Neural cell (in vitro differentiated cells): ENCODE data around the gene TRIB2. TPM values are rescaled to one million over a fixed set of nuclear protein-coding genes. Genes with fewer than 3 reads are reported as not detected.

ENCODE experiments used
- H2AFZ ChIP-seq: fragments of 200-600, 300-800 bp; sonication (generic), shearing (Covaris generic); 2 replicates; pipeline ENCODE4 v1.6.0; 2014; ENCODE audit warnings: low read depth, mild to moderate bottlenecking, antibody characterized with exemption, low read length, moderate library complexity
- H3F3A ChIP-seq: fragments of 200-600 bp; shearing (Covaris generic); 2 replicates; pipeline ENCODE4 v1.6.1; 2016; ENCODE audit warnings: mild to moderate bottlenecking, moderate library complexity, mixed read lengths, antibody characterized with exemption, low read length; ENCODE audit not compliant: insufficient read depth, poor library complexity, severe bottlenecking
- H3K27ac ChIP-seq: fragments of 200-600, 300-800 bp; sonication (generic), shearing (Covaris generic); 2 replicates; pipeline ENCODE4 v1.5.1; 2014; ENCODE audit warnings: mild to moderate bottlenecking, low read length, moderate library complexity
- H3K27me3 ChIP-seq: fragments of 300-800, 200-600 bp; sonication (generic), shearing (Covaris generic); 2 replicates; pipeline ENCODE4 v1.6.0; 2014; ENCODE audit warnings: mild to moderate bottlenecking, low read depth, low read length, moderate library complexity; ENCODE audit not compliant: insufficient read depth
- H3K36me3 ChIP-seq: fragments of 300-800, 200-600 bp; sonication (generic), shearing (Covaris generic); 2 replicates; pipeline ENCODE4 v1.5.1; 2014; ENCODE audit warnings: mild to moderate bottlenecking, antibody characterized with exemption, low read length, moderate library complexity; ENCODE audit not compliant: insufficient read depth
- H3K4me2 ChIP-seq: fragments of 300-800, 200-600 bp; sonication (generic), shearing (Covaris generic); 2 replicates; pipeline ENCODE4 v1.6.0; 2014; ENCODE audit warnings: mild to moderate bottlenecking, low read length
- H3K4me3 ChIP-seq: fragments of 300-800, 200-600 bp; sonication (generic), shearing (Covaris generic); 2 replicates; pipeline ENCODE4 v1.5.1; 2014; ENCODE audit warnings: mild to moderate bottlenecking, low read length, moderate library complexity
- H3K79me2 ChIP-seq: fragments of 200-600 bp; shearing (Covaris generic); replicated peaks from 2 replicates; pipeline ENCODE4 v1.6.0; 2014; ENCODE audit warnings: mild to moderate bottlenecking, low read length, moderate library complexity; ENCODE audit not compliant: insufficient read depth
- H3K9ac ChIP-seq: fragments of 300-800, 200-600 bp; sonication (generic), shearing (Covaris generic); 2 replicates; pipeline ENCODE4 v1.6.1; 2016; ENCODE audit warnings: mild to moderate bottlenecking, low read length, mixed read lengths
- H3K9me2 ChIP-seq: fragments of 200-600 bp; shearing (Covaris generic); 2 replicates; pipeline ENCODE4 v1.6.1; 2016; ENCODE audit warnings: mild to moderate bottlenecking, low read length, mixed read lengths; ENCODE audit not compliant: insufficient read depth
- H3K9me3 ChIP-seq: fragments of 200-600, 300-800 bp; sonication (generic), shearing (Covaris generic); 2 replicates; pipeline ENCODE4 v1.6.1; 2016; ENCODE audit warnings: mild to moderate bottlenecking, mixed run types, low read length, moderate library complexity, mixed read lengths
- H4K20me1 ChIP-seq: fragments of 200-600 bp; shearing (Covaris generic); 2 replicates; pipeline ENCODE4 v1.6.1; 2016; ENCODE audit warnings: mild to moderate bottlenecking, mixed run types; ENCODE audit not compliant: insufficient read depth
- EP300 ChIP-seq: fragments of 450-650 bp; conservative IDR thresholded peaks from 2 replicates; pipeline ENCODE4 v1.6.1; 2014; ENCODE audit warnings: antibody characterized with exemption, mild to moderate bottlenecking, moderate library complexity; ENCODE audit not compliant: poor library complexity, severe bottlenecking
- EZH2 ChIP-seq: fragments of 200-600, 300-800 bp; shearing (Covaris generic), sonication (generic); IDR thresholded peaks from 2 replicates; pipeline ENCODE4 v1.6.1; 2014; ENCODE audit warnings: antibody characterized with exemption, low read length, borderline replicate concordance, mild to moderate bottlenecking; ENCODE audit not compliant: insufficient read depth, poor library complexity, severe bottlenecking
- MXI1 ChIP-seq: fragments of 450-650 bp; conservative IDR thresholded peaks from 2 replicates; pipeline ENCODE4 v1.6.1; 2014; ENCODE audit warnings: antibody characterized with exemption, mild to moderate bottlenecking; ENCODE audit not compliant: poor library complexity, severe bottlenecking
- POLR2AphosphoS5 ChIP-seq: IDR thresholded peaks from 2 replicates; pipeline ENCODE4 v1.6.1; 2012
- RAD21 ChIP-seq: fragments of 450-650 bp; conservative IDR thresholded peaks from 2 replicates; pipeline ENCODE4 v1.6.1; 2014; ENCODE audit warnings: antibody characterized with exemption, mild to moderate bottlenecking, moderate library complexity
- SMC3 ChIP-seq: fragments of 450-650 bp; conservative IDR thresholded peaks from 2 replicates; pipeline ENCODE4 v1.6.1; 2014; ENCODE audit warnings: antibody characterized with exemption, mild to moderate bottlenecking, moderate library complexity; ENCODE audit not compliant: poor library complexity
- TAF1 ChIP-seq: IDR thresholded peaks from 2 replicates; pipeline ENCODE4 v1.6.1; 2012; ENCODE audit warnings: low read depth
- polyA plus RNA-seq: library from polyadenylated mRNA; depleted of rRNA; stranded (reverse); fragments of >200 nt; gene quantifications from 2 replicates; pipeline ENCODE4 v1.2.3, GENCODE V29; 2014
- TF ChIP-seq, protein P1 (sequence below): fragments of 450-650 bp; IDR thresholded peaks from 2 replicates; pipeline ENCODE4 v1.5.1; 2014; ENCODE audit warnings: antibody characterized with exemption, mild to moderate bottlenecking, moderate library complexity; ENCODE audit not compliant: poor library complexity, severe bottlenecking
- TF ChIP-seq, protein P2 (sequence below): IDR thresholded peaks from 2 replicates; pipeline ENCODE4 v1.6.1; 2012; ENCODE audit warnings: borderline replicate concordance

TRIB2 gene
- polyA plus RNA-seq, 1 donor from 2014 or later: 123 TPM

GRCh38 chr2:12701786-12702167 is 15.0 kb upstream of the TRIB2 start:
- H3K9ac ChIP-seq: no peak overlapping the region
- no peak overlapping the region for H2AFZ ChIP-seq
- H3F3A ChIP-seq: no peaks in the 10 kb centered on the region
- no peaks in the 10 kb centered on the region for H4K20me1 ChIP-seq
- H3K27ac ChIP-seq: no peak overlapping the region
- no peaks in the 10 kb centered on the region for H3K79me2 ChIP-seq
- no peaks in the 10 kb centered on the region for H3K36me3 ChIP-seq
- no peak overlapping the region for H3K4me2 ChIP-seq
- H3K4me3 ChIP-seq: no peak overlapping the region
- no peaks in the 10 kb centered on the region for H3K9me2 ChIP-seq
- H3K27me3 ChIP-seq: no peaks in the 10 kb centered on the region
- H3K9me3 ChIP-seq: no peaks in the 10 kb centered on the region
- TF ChIP-seq EP300: no peak
- TF ChIP-seq, protein P1, sequence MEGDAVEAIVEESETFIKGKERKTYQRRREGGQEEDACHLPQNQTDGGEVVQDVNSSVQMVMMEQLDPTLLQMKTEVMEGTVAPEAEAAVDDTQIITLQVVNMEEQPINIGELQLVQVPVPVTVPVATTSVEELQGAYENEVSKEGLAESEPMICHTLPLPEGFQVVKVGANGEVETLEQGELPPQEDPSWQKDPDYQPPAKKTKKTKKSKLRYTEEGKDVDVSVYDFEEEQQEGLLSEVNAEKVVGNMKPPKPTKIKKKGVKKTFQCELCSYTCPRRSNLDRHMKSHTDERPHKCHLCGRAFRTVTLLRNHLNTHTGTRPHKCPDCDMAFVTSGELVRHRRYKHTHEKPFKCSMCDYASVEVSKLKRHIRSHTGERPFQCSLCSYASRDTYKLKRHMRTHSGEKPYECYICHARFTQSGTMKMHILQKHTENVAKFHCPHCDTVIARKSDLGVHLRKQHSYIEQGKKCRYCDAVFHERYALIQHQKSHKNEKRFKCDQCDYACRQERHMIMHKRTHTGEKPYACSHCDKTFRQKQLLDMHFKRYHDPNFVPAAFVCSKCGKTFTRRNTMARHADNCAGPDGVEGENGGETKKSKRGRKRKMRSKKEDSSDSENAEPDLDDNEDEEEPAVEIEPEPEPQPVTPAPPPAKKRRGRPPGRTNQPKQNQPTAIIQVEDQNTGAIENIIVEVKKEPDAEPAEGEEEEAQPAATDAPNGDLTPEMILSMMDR: no peak
- no peak for TF ChIP-seq RAD21
- no peak for TF ChIP-seq POLR2AphosphoS5
- no peak for TF ChIP-seq MXI1
- TF ChIP-seq SMC3: no peak
- no peak for TF ChIP-seq TAF1
- TF ChIP-seq, protein P2, sequence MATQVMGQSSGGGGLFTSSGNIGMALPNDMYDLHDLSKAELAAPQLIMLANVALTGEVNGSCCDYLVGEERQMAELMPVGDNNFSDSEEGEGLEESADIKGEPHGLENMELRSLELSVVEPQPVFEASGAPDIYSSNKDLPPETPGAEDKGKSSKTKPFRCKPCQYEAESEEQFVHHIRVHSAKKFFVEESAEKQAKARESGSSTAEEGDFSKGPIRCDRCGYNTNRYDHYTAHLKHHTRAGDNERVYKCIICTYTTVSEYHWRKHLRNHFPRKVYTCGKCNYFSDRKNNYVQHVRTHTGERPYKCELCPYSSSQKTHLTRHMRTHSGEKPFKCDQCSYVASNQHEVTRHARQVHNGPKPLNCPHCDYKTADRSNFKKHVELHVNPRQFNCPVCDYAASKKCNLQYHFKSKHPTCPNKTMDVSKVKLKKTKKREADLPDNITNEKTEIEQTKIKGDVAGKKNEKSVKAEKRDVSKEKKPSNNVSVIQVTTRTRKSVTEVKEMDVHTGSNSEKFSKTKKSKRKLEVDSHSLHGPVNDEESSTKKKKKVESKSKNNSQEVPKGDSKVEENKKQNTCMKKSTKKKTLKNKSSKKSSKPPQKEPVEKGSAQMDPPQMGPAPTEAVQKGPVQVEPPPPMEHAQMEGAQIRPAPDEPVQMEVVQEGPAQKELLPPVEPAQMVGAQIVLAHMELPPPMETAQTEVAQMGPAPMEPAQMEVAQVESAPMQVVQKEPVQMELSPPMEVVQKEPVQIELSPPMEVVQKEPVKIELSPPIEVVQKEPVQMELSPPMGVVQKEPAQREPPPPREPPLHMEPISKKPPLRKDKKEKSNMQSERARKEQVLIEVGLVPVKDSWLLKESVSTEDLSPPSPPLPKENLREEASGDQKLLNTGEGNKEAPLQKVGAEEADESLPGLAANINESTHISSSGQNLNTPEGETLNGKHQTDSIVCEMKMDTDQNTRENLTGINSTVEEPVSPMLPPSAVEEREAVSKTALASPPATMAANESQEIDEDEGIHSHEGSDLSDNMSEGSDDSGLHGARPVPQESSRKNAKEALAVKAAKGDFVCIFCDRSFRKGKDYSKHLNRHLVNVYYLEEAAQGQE: no peak
- TF ChIP-seq EZH2: no peak

DNA sequence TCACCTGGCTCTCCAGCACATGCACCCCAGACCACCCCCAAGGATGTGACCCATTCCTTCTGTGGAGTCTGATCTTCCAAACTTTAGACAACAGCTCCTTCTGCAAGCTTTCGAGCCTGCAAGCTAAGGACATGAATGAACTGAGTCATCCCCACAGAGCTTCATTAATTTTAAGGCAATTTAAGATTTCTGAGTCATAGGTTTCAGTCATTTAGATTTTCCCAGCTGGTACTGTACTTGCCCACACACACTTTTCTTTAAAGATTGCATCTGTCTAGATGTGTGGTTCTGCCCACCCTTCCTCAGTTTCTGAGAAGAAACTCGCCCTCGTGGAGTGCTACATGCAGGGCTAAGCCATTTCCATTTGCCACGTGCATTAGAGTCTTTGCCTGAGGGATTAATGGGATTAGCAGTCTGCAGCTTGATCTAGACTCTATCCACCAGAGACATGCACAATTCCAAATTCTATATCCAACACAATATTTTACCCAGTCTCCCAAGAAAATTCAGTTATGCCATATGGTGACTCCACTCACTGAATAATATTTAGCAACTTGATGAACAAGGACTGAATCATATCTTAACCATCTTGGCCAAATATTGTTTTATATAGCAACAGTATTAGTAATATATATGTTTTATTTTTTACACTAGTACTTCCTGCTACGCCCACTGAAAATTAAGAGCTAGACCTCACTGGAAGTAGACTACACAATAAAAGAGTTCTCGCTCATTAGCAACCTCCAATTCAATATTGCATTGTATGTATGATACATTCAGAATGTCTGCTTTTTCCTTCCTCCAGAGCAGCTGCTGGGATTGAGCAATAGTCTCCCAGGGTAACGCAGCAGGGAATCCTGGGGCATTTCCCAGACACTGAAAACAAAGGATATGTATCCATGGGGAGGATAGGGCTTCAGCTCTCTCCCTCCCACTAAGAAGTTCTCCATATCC is 14.3 kb upstream of the TRIB2 start:
- no peaks in the 10 kb centered on the region for H3K79me2 ChIP-seq
- no peaks in the 10 kb centered on the region for H3K9me2 ChIP-seq
- H4K20me1 ChIP-seq: no peaks in the 10 kb centered on the region
- TF ChIP-seq, protein P1: no peak
- TF ChIP-seq, protein P2: no peak
- TF ChIP-seq MXI1 (no peak), EZH2 (no peak), SMC3 (no peak), EP300 (no peak), TAF1 (no peak), RAD21 (no peak), POLR2AphosphoS5 (no peak)
- H3K4me3 ChIP-seq: no peak overlapping the region
- H3K27me3 ChIP-seq: no peaks in the 10 kb centered on the region
- H2AFZ ChIP-seq: no peak overlapping the region
- no peak overlapping the region for H3K4me2 ChIP-seq
- H3K9ac ChIP-seq: no peak overlapping the region
- H3K9me3 ChIP-seq: no peaks in the 10 kb centered on the region
- no peaks in the 10 kb centered on the region for H3K36me3 ChIP-seq
- H3F3A ChIP-seq: no peaks in the 10 kb centered on the region
- no peak overlapping the region for H3K27ac ChIP-seq
